Endothelial cell of umbilical vein (primary cell): ENCODE results near the gene CLTCL1. TPM values are rescaled to one million over a fixed set of nuclear protein-coding genes. Genes with fewer than 3 reads are reported as not detected.

Experiments used
- BruUV-seq: library from RNA; stranded (reverse); fragments of 400-500 nt; replicated peaks from 2 replicates; lab custom pipeline; 2021; lab: Mats Ljungman, UMichigan
- CTCF ChIA-PET: fragments of 300-600, 350-600 bp; sonication (Branson Sonifier 250); formaldehyde crosslinking; loops from one replicate; lab custom pipeline; 2021; ENCODE audit warnings: antibody characterized with exemption, inconsistent platforms; lab: Charles Lee
- POLR2A ChIA-PET: fragments of 300-600, 350-600 bp; sonication (Branson Sonifier 250); formaldehyde crosslinking; loops from one replicate; lab custom pipeline; 2021; ENCODE audit warnings: antibody characterized with exemption, inconsistent platforms; lab: Charles Lee
- DNase-seq: peaks from one replicate; pipeline ENCODE4 v3.0.0-alpha.2; 2011; ENCODE audit warnings: low read depth, low spot score
- FAIRE-seq: peaks from 2 replicates; lab custom pipeline; 2011; peaks lifted over from hg19 to GRCh38; lab: Jason Lieb, UNC
- H2AFZ ChIP-seq: 2 replicates; pipeline ENCODE4 v1.6.0; 2012; ENCODE audit warnings: low read depth, low read length, control low read depth, inconsistent platforms
- H3K27ac ChIP-seq: 2 replicates; pipeline ENCODE4 v1.5.1; 2011; ENCODE audit warnings: low read depth, mild to moderate bottlenecking, control low read depth, low read length, moderate library complexity; ENCODE audit not compliant: insufficient read depth
- H3K27me3 ChIP-seq, 2 experiments: 2 replicates each; pipeline versions ENCODE4 v1.6.0 to v1.6.1; 2011; ENCODE audit warnings: low read length in 2 of 2, mixed read lengths in 1 of 2; ENCODE audit not compliant: control insufficient read depth in 2 of 2, insufficient read depth in 2 of 2
- H3K36me3 ChIP-seq, 2 experiments: 2 replicates in 1 of 2; 3 replicates in 1 of 2; pipeline ENCODE4 v1.5.1; 2011; ENCODE audit warnings: low read length in 2 of 2, mild to moderate bottlenecking in 1 of 2, moderate library complexity in 1 of 2; ENCODE audit not compliant: control insufficient read depth in 2 of 2, insufficient read depth in 2 of 2; ENCODE audit errors: extremely low read depth in 1 of 2
- H3K4me1 ChIP-seq: 3 replicates; pipeline ENCODE4 v1.5.1; 2011; ENCODE audit warnings: mild to moderate bottlenecking, low read length; ENCODE audit not compliant: control insufficient read depth, insufficient read depth; ENCODE audit errors: extremely low read depth
- H3K4me2 ChIP-seq: 2 replicates; pipeline ENCODE4 v1.6.1; 2011; ENCODE audit warnings: low read length, control low read depth, mixed read lengths; ENCODE audit not compliant: insufficient read depth
- H3K4me3 ChIP-seq, 3 experiments: fragments of 200-600 bp in 1 of 3; sonication (generic), shearing (Covaris generic) in 1 of 3; replicated peaks in 1 of 3; 2 replicates each; pipeline ENCODE4 v1.5.1; 2011 to 2016; ENCODE audit warnings: control low read depth in 3 of 3, low read length in 3 of 3, mild to moderate bottlenecking in 2 of 3, inconsistent platforms in 1 of 3, low read depth in 1 of 3, moderate library complexity in 1 of 3; ENCODE audit not compliant: insufficient read depth in 1 of 3
- H3K79me2 ChIP-seq: 2 replicates; pipeline ENCODE4 v1.6.0; 2012; ENCODE audit warnings: low read length, inconsistent platforms; ENCODE audit not compliant: control insufficient read depth, insufficient read depth
- H3K9ac ChIP-seq: replicated peaks from 2 replicates; pipeline ENCODE3; 2011; ENCODE audit warnings: low read length, control low read depth; ENCODE audit not compliant: insufficient read depth; ENCODE audit errors: extremely low read depth
- H3K9me1 ChIP-seq: replicated peaks from 3 replicates; pipeline ENCODE4 v1.6.0; 2011; ENCODE audit warnings: mild to moderate bottlenecking, low read length; ENCODE audit not compliant: control insufficient read depth, insufficient read depth; ENCODE audit errors: extremely low read depth
- H3K9me3 ChIP-seq: replicated peaks from 2 replicates; pipeline ENCODE4 v1.5.1; 2012; ENCODE audit warnings: low read length, inconsistent platforms; ENCODE audit not compliant: control insufficient read depth, insufficient read depth
- H4K20me1 ChIP-seq: replicated peaks from 2 replicates; pipeline ENCODE3; 2011; ENCODE audit warnings: mild to moderate bottlenecking, low read length; ENCODE audit not compliant: control insufficient read depth, insufficient read depth; ENCODE audit errors: extremely low read depth
- EZH2 ChIP-seq: IDR thresholded peaks from 2 replicates; pipeline ENCODE4 v1.6.1; 2012; ENCODE audit warnings: borderline replicate concordance, low read depth, mild to moderate bottlenecking, moderate library complexity, low read length, inconsistent platforms; ENCODE audit not compliant: severe bottlenecking
- FOS ChIP-seq: IDR thresholded peaks from 2 replicates; pipeline ENCODE4 v1.6.1; 2011; ENCODE audit warnings: mild to moderate bottlenecking, low read length, moderate library complexity, borderline replicate concordance; ENCODE audit not compliant: insufficient read depth
- GATA2 ChIP-seq: IDR thresholded peaks from 2 replicates; pipeline ENCODE4 v1.7.0; 2011; ENCODE audit warnings: low read depth, mild to moderate bottlenecking, moderate library complexity, mixed read lengths, low read length; ENCODE audit not compliant: insufficient read length, insufficient read depth
- JUN ChIP-seq: IDR thresholded peaks from 2 replicates; pipeline ENCODE4 v1.6.1; 2011; ENCODE audit warnings: borderline replicate concordance, low read depth; ENCODE audit not compliant: insufficient read length, insufficient read depth
- MYC ChIP-seq: IDR thresholded peaks from one replicate; pipeline ENCODE4 v1.6.1; 2011; ENCODE audit warnings: mild to moderate bottlenecking, low read depth, low read length
- POLR2A ChIP-seq: IDR thresholded peaks from 2 replicates; pipeline ENCODE4 v1.6.1; 2012; ENCODE audit warnings: low read depth, mild to moderate bottlenecking, control low read depth, low read length
- POLR2AphosphoS5 ChIP-seq: IDR thresholded peaks from 2 replicates; pipeline ENCODE4 v1.6.1; 2012; ENCODE audit warnings: low read depth, mild to moderate bottlenecking, control low read depth, low read length, moderate library complexity; ENCODE audit not compliant: insufficient read depth
- dilution Hi-C: fragments of 300-500 bp; cut with MboI; formaldehyde crosslinking; loops from one replicate; pipeline ENCODE4 v1.15.0; 2019; ENCODE audit warnings: low sequenced_read_pairs; ENCODE audit not compliant: extremely low pct_ligation_motif_present
- intact Hi-C: fragments of 100-400 bp; cut with micrococcal nuclease; formaldehyde crosslinking; loops from one replicate; pipeline ENCODE4 v1.10.0; 2022
- polyA plus RNA-seq, 4 experiments: library from polyadenylated mRNA; depleted of rRNA in 3 of 4; stranded (reverse) in 3 of 4; unstranded in 1 of 4; fragments of >200 nt; gene quantifications; 2 replicates each; pipeline versions ENCODE4 v1.2.1 to v1.2.3, GENCODE V29; 2011 to 2012; ENCODE audit warnings: missing spikeins in 1 of 4
- total RNA-seq: library from RNA; stranded (reverse); gene quantifications from 2 replicates; pipeline ENCODE4 v1.2.3, GENCODE V29; 2021
- TF ChIP-seq, protein P1 (sequence below): IDR thresholded peaks from 2 replicates; pipeline ENCODE4 v1.6.1; 2011; ENCODE audit not compliant: insufficient read depth, insufficient read length
- TF ChIP-seq, protein P2 (sequence below), 2 donors: IDR thresholded peaks; 1 replicate in 1 of 2; 2 replicates in 1 of 2; pipeline ENCODE4 v1.5.1; 2011; ENCODE audit warnings: low read length in 2 of 2, mild to moderate bottlenecking in 2 of 2, moderate library complexity in 2 of 2, control low read depth in 1 of 2, inconsistent platforms in 1 of 2, low read depth in 1 of 2; ENCODE audit not compliant: insufficient read depth in 1 of 2; ENCODE audit errors: extremely low read depth in 1 of 2

Gene CLTCL1
- total and polyA plus RNA-seq, 2 donors (not counting 3 experiments of a cell fraction or from before 2014, with no cell fraction given): 5.0 to 6.2 TPM

DNA sequence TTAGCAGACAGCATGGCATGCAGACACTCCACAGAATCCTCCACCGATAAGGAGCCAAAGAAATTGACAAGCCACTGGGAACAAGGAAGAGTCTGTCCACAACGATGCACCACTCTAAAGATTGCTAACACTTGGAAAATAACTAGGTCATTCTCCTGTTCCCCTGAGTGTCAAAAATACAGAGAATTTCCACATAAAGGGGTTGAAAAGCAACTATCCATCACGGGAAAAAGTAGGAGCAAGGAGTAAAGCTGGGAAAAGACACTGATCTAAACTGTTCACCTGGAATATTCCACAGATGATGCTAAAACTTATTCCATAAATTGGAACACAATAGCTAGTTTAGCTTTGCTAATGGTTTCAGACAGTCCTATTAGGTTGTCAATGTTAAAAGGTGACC lies 66.0 kb downstream of the CLTCL1 start:
- Histone ChIP-seq H3K9ac (no peak overlapping the region), H3K9me3 (no peaks in the 10 kb centered on the region), H3K4me1 (no peaks in the 10 kb centered on the region), H3K9me1 (no peaks in the 10 kb centered on the region), H3K27ac (no peak overlapping the region), H3K79me2 (no peaks in the 10 kb centered on the region), H3K4me2 (no peak overlapping the region), H3K27me3 (no peaks in the 10 kb centered on the region), H3K36me3 (no peaks in the 10 kb centered on the region), H2AFZ (no peak overlapping the region), H4K20me1 (no peaks in the 10 kb centered on the region), H3K4me3 (no peak overlapping the region)
- TF ChIP-seq GATA2 (no peak), POLR2A (no peak), EZH2 (no peak), MYC (no peak), FOS (no peak), JUN (no peak), POLR2AphosphoS5 (no peak)
- TF ChIP-seq, protein P1, sequence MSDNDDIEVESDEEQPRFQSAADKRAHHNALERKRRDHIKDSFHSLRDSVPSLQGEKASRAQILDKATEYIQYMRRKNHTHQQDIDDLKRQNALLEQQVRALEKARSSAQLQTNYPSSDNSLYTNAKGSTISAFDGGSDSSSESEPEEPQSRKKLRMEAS: no peak
- TF ChIP-seq, protein P2, sequence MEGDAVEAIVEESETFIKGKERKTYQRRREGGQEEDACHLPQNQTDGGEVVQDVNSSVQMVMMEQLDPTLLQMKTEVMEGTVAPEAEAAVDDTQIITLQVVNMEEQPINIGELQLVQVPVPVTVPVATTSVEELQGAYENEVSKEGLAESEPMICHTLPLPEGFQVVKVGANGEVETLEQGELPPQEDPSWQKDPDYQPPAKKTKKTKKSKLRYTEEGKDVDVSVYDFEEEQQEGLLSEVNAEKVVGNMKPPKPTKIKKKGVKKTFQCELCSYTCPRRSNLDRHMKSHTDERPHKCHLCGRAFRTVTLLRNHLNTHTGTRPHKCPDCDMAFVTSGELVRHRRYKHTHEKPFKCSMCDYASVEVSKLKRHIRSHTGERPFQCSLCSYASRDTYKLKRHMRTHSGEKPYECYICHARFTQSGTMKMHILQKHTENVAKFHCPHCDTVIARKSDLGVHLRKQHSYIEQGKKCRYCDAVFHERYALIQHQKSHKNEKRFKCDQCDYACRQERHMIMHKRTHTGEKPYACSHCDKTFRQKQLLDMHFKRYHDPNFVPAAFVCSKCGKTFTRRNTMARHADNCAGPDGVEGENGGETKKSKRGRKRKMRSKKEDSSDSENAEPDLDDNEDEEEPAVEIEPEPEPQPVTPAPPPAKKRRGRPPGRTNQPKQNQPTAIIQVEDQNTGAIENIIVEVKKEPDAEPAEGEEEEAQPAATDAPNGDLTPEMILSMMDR (IDR thresholded peaks at IDR 0.05; ENCODE audit: extremely low read depth in 1 of 2, insufficient read depth in 1 of 2, low read depth in 1 of 2, low read length in 2 of 2): no peak
- DNase-seq: no peak
- BruUV-seq: no TSS peak
- dilution Hi-C loops: no loop called here
- intact Hi-C loops: no loop called here
- POLR2A ChIA-PET: no interaction called here
- CTCF ChIA-PET: no interaction called here
- FAIRE-seq: no peak
